Left hindlimb (tissue), 1 donor: ENCODE data around the gene MEPCE.
"Not testable (repeated sequence)": the region's sequence is repeated elsewhere in the genome, so short reads cannot be mapped to it uniquely, and the experiment has no call there.

Experiments
- DNase-seq: peaks from one replicate; pipeline ENCODE4 v3.0.0-alpha.2; 2018

The MEPCE gene

DNA sequence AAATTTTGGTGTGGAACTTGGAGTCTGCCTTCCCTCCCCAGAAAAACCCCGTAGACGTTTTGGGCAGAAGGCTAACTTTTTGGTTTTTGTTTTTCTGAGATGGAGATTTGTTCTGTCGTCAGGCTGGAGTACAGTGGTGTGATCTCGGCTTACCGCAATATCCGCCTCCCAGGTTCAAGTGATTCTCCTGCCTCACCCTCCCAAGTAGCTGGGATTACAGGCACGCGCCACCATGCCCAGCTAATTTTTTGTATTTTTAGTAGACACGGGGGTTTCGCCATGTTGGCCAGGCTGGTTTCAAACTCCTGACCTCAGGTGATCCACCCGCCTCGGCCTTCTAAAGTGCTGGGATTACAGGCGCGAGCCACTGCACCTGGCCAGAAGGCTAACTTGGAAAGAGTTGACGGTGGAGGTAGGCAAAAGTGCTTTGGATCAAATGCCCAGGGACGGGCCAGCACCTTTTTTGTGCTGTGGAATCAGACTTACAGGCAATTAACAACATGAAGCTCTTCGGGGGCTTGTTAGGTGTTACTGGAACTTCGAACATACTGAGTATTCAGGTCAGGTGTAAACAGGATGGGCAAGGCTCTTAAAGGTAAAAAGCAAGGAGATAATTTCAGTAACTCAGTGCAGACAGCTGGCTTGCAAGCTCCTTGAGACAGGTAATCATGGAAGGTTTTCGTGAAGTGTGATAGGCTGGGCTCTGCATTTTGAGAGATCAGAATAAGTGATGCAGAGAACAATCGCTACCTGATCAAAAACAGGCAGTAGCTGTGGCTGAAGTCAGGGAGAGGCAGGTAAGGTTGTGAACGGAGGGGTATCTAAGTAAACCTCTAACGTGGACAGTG is 4.9 kb downstream of the MEPCE start:
- no peak for DNase-seq

DNA sequence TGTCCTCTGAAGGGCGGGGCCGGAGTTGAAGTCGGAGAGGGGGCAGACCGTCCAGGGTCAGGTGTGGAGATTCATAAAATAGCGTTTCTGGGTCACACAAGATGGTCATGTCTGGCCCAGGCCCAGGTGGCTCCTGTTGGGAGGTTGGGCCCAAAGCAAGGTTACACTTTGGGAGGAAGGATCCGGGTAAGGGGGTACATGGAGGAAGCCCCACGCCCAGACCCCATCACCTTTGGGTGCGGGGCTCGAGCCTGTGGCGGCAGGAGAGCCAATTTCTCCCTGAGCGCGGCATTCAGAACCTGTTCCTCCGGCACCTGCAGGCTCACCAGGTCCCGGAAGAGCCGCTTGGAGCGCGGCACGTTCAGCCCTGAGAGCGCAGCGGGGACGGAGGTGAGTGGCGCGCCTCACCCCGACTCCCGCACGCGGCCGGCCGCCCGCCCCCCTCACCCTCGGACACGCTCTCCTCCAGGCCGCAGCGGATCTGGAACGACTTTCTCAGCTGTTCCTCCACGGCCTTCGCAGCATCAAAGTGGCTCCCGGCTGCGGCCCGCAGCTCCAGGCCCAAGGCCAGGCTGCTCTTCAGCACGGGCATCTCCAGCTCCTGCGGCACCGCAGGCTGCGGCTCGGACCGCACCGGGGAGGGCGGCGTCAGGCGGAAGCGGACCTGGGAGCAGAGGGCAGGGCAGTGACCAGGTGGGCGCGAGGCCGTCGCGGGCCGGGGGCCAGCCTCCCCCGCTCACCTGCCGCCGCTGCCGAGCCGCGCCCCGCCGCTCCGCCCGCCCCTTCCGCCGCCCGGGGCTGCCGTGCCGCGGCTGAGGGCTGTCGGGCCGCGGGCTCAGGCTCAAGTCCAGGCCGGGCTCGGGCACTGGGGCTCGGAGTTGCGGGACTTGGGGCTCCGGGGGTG is 6.0 kb downstream of the MEPCE start:
- peak; percentile 65 for DNase-seq

DNA sequence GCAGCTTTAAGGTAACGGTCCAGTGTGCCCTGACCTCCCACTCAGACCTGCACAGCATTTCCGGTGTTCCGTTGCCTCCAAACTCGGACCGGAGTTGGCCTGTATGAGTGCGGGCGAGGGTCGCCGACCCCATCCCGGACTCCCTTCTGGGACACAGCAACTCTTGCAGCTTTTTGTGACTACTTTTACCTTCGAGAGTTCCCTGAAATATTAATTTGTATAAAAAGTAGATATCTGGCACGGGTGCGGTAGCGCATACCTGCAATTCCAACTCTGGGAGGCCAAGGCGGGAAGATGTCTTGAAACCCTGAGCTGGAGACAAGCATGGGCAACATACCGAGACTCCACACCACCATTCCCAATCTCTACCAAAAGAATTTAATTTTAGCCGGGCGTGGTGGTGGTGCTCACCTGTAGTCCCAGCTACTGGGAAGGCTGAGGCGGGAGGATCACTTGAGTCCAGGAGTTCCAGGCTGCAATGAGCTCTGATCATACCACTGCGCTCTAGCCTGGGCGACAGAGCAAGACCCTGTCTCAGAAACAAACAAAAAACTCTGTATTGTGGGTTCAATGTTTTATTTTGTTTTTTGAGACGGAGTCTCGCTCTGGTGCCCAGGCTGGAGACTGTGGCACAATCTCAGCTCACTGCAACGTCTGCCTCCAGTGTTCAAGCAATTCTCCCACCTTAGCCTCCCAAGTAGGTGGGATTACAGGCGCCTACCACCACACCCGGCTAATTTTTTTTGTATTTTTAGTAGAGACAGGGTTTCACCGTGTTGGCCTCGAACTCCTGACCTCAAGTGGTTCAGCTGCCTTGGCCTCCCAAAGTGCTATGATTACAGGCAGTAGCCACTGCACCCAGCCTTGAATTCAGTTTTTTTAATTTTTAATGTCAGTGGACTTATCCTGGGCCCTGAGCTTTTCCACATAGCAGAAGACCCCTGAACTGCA is 7.8 kb downstream of the MEPCE start:
- DNase-seq: no peak

DNA sequence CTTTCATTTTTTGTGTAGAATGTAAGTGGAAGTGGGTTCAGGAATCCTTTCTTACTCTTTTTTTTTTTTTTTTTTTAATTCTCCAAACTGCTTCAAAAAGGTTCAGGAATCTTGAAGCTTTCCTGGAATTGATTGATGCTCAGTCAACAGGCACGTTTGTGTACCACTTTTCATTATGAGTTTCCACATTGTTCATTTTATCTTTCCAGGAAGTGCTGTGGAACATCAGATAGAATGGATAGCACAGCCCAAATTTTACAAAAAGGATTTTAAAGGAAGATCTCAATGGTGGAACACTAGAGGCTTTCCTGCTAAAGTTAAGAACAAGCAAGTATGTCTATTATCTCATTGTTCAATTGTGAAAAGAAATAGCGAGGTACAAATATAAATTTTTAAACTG is 8.5 kb downstream of the MEPCE start:
- DNase-seq: no peak

DNA sequence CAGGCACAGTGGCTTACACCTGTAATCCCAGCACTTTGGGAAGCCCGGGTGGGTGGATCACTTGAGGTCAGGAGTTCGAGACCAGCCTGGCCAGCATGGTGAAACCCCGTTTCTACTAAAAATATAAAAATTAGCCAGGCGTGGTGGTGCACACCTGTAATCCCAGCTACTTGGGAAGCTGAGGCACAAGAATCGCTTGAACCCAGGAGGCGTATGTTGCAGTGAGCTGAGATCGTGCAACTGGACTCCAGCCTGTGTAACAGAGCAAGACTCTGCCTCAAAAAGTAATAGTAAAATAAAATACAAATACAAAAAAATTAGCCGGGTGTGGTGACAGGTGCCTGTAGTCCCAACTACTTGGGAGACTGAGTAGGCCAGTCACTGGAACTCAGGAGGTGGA is 9.1 kb downstream of the MEPCE start:
- DNase-seq: not testable (repeated sequence)

DNA sequence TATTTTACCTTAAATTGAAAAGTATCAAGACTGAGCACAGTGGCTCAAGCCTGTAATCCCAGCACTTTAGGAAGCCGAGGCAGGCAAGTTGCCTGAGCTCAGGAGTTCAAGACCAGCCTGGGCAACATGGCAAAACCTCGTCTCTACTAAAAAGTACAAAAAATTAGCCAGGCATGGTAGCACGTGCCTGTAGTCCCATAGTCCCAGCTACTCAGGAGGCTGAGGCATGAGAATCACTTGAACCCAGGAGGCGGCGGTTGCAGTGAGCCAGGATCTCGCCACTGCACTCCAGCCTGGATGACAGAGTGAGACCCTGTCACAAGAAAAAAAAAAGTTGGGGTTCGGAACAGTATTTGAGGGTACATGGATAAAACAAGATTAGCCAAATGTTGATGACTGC is 9.6 kb downstream of the MEPCE start:
- not testable (repeated sequence) for DNase-seq

DNA sequence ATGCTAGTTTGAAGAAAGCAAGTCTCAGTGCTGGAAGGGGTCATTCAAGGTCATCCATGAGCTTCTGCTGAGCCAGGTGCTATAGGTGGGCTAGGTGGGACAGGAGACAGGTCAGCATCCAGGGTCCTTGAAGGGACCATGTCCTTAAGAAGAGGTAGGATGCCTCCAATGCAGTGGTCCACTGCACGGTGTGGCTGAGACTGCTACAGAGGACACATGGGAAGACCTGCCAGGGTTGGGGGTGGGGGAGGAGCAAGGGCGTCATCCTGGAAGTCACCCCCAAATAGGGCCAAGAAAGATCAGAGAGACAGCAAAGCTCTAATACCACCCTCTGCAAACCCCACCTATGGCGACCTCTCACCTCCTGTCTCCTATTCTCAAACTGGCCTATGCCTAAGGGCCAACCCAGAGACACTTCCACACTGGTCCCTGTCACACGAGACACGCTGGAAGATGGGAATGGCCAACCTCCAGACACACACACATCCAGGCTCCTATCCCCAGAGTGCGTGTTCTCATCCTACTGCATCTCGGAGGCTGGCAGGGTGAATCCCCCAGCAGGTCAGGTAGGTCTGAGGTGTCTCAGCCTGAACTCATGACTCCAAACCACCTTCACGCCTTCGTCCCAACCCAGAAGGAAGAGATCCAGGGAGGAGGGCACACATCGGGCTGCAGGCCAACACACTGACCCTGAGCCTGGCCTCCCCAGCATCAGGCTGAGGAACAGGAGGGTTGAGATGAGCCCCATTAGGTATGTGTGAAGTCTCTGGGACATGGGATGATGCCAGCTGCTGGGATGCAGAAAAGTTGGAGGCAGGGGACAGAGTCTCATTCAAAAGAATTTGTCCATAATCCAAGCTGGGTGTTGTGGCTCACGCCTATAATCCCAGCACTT is 12.3 kb downstream of the MEPCE start:
- peak; percentile 12 for DNase-seq

DNA sequence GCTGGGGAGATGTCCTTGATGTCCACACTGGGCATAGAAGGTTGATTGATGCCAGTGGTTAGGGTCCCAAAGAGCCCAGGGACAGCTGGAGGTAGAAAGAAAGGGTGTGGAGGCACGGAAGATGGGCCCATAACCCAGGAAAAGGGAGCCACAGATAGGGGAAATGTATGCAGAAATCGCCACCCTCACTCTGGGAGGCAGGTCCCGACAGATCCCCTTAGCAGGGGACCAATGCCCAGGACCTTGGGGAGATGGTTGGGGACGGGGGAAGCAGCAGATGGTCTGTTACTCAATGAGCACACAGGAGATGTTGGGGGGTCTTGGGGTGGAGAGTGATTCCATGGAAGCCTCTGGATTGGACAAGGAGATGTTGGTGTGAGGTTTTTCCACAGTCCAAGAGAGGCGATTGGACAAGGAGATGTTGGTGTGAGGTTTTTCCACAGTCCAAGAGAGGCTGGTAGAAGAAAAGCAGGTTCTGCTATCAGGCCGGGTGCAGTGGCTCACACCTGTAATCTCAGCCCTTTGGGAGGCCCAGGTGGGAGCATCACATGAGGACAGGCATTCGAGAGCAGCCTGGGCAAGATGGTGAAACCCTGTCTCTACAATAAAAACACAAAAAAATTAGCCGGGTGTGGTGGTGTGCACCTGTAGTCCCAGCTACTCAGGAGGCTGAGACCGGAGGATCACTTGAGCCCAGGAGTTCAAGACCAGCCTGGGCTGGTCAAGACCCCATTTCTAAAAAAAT is 13.6 kb downstream of the MEPCE start:
- DNase-seq: peak; percentile 16

DNA sequence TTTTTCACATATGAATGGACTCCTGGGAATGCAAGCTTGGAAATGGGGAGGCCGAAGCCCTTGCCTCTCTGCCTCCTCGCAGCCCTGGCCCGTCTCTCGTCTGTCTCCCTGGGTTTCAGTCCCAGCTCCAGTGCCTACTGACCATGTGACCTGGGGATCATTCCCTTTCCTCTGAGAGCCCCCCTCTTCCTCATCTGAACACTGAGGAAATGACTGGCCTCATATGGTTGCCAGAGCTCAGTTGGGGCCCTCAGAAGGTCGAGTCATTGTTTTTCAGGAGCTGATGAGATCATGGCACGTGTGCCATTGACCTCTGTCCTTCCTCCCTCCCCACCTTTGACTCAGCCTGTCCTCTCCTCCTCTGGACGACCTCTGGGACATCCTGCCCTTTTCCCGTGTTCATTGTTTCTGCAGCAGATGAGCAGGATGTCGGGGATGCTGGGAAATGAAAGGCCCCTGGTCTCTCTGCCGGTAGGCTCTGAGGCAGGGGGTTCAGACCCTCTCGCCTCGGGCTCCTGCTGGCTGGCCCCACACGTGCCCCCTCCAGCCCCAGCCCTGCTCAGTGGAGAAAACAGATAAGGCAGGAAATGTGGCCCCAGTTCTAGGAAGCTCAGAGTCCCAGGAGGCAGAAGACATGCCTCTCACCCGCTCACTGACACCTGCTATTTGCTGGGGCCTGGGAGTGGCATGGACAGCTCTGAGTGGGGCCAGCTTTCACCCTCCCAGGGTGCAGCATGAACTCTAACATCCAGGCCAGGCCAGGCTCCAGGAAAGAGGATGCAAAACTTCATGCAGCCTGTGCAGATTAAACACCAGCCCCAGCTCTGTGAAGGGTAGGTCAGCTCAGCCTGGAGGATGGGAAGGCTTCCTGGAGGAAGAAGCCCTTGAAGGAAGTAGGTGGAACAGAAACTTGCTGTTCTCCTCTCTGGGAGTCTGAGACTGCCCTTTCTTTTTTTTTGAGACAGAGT is 15.0 kb downstream of the MEPCE start:
- DNase-seq: peak; percentile 43

DNA sequence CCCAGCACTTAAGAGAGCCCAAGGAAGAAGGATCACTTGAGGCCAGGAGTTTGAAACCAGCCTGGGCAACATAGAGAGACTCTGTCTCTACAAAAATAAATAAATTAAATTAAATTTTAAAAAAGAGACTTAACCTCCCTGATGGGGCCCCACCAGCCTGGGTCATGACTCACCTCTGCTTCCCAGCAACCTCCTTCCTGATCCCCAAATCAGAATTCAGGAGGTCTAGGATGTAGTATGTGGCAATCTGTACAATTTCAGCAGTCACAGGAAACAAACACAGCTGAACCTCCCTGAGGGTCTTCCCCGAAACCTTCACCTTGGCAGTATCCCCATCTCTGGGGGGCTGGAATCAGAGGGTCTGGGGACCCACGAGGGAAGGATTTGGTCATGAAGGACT is 16.4 kb downstream of the MEPCE start:
- no peak for DNase-seq

DNA sequence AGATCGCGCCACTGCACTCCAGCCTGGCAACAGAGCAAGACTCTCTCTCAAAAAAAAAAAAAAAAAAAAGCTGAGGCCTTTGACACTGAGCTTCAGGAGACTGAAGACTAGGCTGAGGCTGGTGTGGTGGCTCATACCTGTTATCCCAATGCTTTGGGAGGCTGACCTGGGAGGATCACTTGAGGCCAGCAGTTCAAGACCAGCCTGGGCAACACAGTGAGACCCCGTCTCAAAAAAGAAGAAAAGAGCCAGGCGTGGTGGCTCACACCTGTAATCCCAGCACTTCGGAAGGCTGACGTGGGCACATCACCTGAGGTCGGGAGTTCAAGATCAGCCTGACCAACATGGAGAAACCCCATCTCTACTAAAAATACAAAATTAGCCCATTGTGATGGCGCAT is 17.7 kb downstream of the MEPCE start:
- DNase-seq: peak; percentile 5

DNA sequence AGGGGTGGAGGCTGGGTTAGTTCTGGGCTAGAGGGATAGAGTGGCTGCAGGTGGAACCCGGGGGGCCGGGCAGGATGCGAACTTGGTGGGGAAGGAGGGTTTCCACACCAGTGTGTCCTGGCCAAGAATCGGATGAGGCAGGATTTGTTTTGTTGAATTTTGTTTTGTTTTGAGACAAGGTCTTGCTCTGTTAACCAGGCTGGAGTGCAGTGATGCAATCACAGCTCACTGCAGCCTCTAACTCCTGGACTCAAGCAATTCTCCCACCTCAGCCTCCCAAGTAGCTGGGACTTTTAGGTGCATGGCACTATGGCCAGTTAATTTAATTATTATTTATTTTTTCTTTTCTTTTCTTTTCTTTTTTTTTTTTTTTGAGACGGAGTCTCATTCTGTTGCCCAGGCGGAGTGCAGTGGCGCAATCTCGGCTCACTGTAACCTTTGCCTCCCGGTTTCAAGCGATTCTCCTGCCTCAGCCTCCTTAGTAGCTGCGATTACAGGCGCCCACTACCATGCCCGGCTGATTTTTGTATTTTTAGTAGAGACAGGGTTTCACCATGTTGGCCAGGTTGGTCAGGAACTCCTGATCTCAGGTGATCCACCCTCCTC is 19.7 kb downstream of the MEPCE start:
- no peak for DNase-seq

DNA sequence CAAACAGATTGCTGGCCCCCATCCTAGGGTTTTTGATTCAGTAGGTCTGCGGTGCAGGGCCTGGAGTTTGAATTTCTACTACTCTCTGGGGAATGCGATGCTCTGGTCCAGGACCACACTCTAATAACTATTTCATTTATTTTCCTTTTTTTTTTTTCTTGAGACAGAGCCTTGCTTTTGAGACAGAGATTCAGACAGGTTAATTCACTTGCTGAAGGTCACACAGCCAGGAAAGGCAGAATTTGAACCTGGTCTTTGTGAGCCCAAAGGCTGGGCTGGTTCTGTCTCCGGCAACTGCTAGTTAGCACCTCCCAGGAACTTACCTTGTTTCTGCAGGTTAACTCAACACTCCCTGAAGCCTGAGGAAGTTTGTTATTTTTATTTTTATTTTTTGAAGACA is 22.9 kb downstream of the MEPCE start:
- no peak for DNase-seq

DNA sequence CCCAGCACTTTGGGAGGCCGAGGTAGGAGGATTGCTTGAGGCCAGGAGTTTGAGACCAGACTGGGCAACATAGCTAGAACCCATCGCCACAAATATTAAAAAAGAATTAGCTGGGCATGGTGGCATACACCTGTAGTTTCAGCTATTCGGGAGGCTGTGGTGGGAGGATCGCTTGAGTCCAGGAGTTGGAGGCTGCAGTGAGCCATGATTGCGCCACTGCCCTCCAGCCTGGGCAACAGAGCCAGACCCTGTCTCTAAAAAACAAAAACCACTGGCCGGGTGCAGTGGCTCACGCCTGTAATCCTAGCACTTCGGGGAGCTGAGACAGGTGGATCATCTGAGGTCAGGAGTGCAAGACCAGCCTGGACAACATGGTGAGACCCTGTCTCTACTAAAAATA is 24.2 kb downstream of the MEPCE start:
- not testable (repeated sequence) for DNase-seq

DNA sequence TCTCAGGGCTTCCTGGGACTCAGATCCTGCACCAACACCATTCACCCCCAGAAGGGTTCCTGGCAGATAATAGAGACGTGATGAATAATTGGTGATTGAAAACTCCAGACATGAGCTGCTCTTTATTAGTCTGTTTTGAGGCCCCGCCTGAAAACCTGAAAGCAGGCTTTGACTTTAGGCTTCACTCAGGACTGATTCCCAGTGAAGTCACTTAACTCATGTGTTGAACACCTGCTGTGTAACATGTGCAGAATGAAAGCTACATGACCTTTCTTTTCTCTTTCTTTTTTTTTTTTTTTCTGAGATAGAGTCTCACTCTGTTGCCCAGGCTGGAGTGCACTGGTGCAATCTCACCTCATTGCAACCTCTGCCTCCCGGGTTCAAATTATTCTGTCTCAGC is 25.6 kb downstream of the MEPCE start:
- no peak for DNase-seq

DNA sequence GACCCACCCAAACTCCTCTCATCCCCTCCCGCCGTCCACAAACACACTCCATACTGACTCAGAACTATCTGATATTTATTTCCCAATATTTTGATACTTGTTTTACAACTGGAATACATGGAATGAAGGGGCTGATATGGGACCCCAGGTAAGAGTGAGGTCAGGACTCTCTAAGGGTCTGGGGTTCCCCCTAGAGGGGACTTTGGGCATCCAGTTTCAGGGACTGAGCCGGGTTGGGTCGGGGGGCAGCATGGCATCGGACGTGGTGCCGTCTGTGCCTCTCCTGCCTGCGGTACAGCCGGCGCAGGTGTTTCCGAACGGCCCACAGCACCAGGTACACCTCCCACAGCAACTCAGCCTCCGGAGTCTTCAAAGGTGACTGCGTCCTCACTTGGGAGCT is 26.9 kb downstream of the MEPCE start:
- no peak for DNase-seq

DNA sequence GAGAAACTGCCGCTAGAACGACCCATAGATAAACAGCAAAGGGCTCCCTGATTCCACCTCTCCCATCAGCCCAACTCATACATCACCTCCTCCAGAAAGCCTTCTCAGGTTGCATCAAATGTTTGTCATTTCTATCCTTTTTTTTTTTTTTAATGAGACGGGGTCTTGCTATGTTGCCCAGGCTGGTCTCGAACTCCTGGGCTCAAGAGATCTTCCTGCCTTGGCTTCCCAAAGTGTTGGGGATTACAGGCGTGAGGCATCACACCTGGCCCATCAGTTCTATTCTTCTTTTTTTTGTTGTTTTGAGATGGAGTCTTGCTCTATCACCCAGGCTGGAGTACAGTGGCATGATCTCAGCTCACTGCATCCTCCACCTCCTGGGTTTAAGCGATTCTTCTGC is 27.4 kb downstream of the MEPCE start:
- no peak for DNase-seq

DNA sequence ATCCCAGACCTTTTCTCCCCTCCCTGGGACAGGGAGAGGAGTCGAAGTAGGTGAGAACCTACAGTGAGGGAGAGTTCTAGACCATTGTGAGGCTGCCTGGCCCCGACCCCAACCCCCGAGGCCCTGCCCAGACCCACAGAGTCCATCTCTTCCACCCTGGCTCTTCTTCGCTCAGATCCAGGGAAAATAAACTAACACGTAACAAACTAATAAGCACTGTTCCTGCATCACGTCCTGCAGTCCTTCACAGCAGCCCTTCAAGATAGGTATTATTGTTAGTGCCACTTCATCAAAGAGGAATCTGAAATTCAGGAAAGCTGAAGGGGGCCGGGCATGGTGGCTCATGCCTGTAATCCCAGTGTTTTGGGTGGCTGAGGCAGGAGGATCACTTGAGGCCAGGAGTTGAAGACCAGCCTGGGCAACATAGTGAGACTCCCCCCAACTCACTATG is 34.6 kb downstream of the MEPCE start, which contains the start of gene SPACDR:
Gene SPACDR (minus strand): TSS at position 51 of the 451 bp plus-strand sequence. CDS start 235 bp downstream, outside the sequence.
- DNase-seq: no peak

DNA sequence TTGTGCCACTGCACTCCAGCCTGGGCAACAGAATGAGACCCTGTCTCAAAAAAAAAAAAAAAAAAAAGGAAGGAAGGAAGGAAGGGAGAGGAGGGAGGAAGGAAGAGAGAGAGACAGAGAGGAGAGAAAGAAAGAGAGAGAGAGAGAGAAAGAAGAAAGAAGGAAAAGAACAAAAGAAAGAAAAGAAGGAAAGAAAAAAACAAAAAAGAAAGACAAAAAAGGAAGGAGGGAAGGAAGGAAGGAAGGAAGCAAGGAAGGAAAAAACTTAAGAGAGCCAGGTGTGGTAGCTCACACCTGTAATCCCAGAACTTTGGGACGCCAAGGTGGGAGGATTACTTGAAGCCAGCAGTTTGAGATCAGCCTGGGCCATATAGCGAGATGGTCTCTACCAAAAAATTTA is 35.2 kb downstream of the MEPCE start:
- no peak for DNase-seq
